HG03442 (cell line): Measurements from ENCODE around the gene NTM.

Experiments used
- ATAC-seq: cut with Tn5 transposase; IDR thresholded peaks from one replicate; pipeline ENCODE4 v1.9.1; 2021; ENCODE audit warnings: mild to moderate bottlenecking, moderate library complexity; ENCODE audit not compliant: unreplicated experiment

Gene NTM

GRCh38 chr11:132257871-132258270, 887.5 kb downstream of the NTM start:
- ATAC-seq, result no peak

- ATAC-seq, result no peak
These were observed 888.5 kb downstream of the NTM start for GRCh38 chr11:132258875-132259274.

GRCh38 chr11:132260636-132261035, 890.2 kb downstream of the NTM start:
- ATAC-seq, result no peak

- no peak for ATAC-seq
These were observed 892.8 kb downstream of the NTM start for GRCh38 chr11:132263241-132263640.

GRCh38 chr11:132263875-132264274, 893.5 kb downstream of the NTM start:
- no peak for ATAC-seq

- no peak for ATAC-seq
These were observed 894.2 kb downstream of the NTM start for GRCh38 chr11:132264616-132265015.

GRCh38 chr11:132278801-132279574, 908.6 kb downstream of the NTM start:
- no peak for ATAC-seq

GRCh38 chr11:132284048-132284447, 913.6 kb downstream of the NTM start:
- ATAC-seq, result no peak

- ATAC-seq, result no peak
These were observed 914.2 kb downstream of the NTM start for GRCh38 chr11:132284611-132285010.

GRCh38 chr11:132285631-132286030, 915.2 kb downstream of the NTM start:
- ATAC-seq, result no peak

- ATAC-seq, result no peak
These were observed 915.7 kb downstream of the NTM start for GRCh38 chr11:132286106-132286505.

- ATAC-seq, result no peak
These were observed 917.6 kb downstream of the NTM start for GRCh38 chr11:132288036-132288435.

- no peak for ATAC-seq
These were observed 919.3 kb downstream of the NTM start for GRCh38 chr11:132289590-132290256.

- no peak for ATAC-seq
These were observed 923.2 kb downstream of the NTM start for GRCh38 chr11:132293586-132293985.

- no peak for ATAC-seq
These were observed 926.7 kb downstream of the NTM start for GRCh38 chr11:132296946-132297610.

- no peak for ATAC-seq
These were observed 927.9 kb downstream of the NTM start for GRCh38 chr11:132298357-132298756.

GRCh38 chr11:132300283-132300682, 929.9 kb downstream of the NTM start:
- ATAC-seq, result no peak

- ATAC-seq, result no peak
These were observed 931.0 kb downstream of the NTM start for GRCh38 chr11:132301465-132301864.

- ATAC-seq, result no peak
These were observed 931.5 kb downstream of the NTM start for GRCh38 chr11:132301900-132302299.

GRCh38 chr11:132307309-132308020, 937.0 kb downstream of the NTM start:
- ATAC-seq, result no peak
